Activated CD4-positive, alpha-beta T cell treated with anti-CD3 and anti-CD28 coated beads, Interleukin-2, amount 50 U/mL, for 24 hours (primary cell): ENCODE results near the gene PIM3.

ENCODE experiments used
- DNase-seq, 2 donors: peaks; one replicate each; pipeline ENCODE4 v3.0.0-alpha.2; 2020; ENCODE audit warnings: low read depth in 1 of 2, low spot score in 1 of 2

The PIM3 gene

GRCh38 chr22:49999946-50000586, 39.5 kb downstream of the PIM3 start:
- no peak for DNase-seq

- no peak for DNase-seq
Measured at GRCh38 chr22:50000587-50001387, 40.2 kb downstream of the PIM3 start.

- DNase-seq = no peak
Measured at GRCh38 chr22:50001388-50002231, 41.0 kb downstream of the PIM3 start.

- DNase-seq = no peak
Measured at GRCh38 chr22:50002791-50003190, 42.2 kb downstream of the PIM3 start.

- no peak for DNase-seq
Measured at GRCh38 chr22:50004918-50005317, 44.3 kb downstream of the PIM3 start.

- DNase-seq = no peak
Measured at GRCh38 chr22:50007057-50007511, 46.5 kb downstream of the PIM3 start.

GRCh38 chr22:50008151-50009040, 47.8 kb downstream of the PIM3 start:
- DNase-seq = no peak

- DNase-seq = no peak
Measured at GRCh38 chr22:50009251-50009650, 48.7 kb downstream of the PIM3 start.

GRCh38 chr22:50009765-50010675, 49.4 kb downstream of the PIM3 start:
- DNase-seq = no peak

- no peak for DNase-seq
Measured at GRCh38 chr22:50010676-50011446, 50.3 kb downstream of the PIM3 start.

- DNase-seq = no peak
Measured at GRCh38 chr22:50011447-50012210, 51.1 kb downstream of the PIM3 start.

GRCh38 chr22:50012211-50013181, 51.9 kb downstream of the PIM3 start, which contains the start of gene IL17REL:
Gene IL17REL (minus strand): TSS chr22:50012765. CDS start chr22:50012646, 119 bp downstream.
- DNase-seq = no peak
